ENCODE results near the gene HTR7.

DNA sequence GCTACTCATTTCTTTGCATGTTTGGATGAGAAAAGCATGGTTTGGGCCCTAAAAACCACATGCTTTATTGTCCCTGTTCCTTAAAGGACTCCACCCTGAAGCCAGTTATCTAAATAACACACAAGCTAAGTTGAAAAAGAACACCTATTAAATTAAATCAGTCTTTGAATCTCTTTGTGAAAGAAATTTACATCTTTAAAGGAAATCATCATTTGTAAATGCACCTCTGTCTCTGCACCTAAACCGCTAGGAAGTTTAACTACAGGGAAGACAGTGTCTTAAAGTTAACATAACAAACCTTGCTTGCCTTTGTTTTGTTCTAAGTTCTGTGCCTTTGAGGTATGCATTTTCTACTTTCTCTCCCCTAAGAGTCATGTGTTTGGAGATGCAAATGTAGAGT, 52.6 kb downstream of the HTR7 start:
- TF ChIP-seq, protein P1, sequence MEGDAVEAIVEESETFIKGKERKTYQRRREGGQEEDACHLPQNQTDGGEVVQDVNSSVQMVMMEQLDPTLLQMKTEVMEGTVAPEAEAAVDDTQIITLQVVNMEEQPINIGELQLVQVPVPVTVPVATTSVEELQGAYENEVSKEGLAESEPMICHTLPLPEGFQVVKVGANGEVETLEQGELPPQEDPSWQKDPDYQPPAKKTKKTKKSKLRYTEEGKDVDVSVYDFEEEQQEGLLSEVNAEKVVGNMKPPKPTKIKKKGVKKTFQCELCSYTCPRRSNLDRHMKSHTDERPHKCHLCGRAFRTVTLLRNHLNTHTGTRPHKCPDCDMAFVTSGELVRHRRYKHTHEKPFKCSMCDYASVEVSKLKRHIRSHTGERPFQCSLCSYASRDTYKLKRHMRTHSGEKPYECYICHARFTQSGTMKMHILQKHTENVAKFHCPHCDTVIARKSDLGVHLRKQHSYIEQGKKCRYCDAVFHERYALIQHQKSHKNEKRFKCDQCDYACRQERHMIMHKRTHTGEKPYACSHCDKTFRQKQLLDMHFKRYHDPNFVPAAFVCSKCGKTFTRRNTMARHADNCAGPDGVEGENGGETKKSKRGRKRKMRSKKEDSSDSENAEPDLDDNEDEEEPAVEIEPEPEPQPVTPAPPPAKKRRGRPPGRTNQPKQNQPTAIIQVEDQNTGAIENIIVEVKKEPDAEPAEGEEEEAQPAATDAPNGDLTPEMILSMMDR (IDR thresholded peaks at IDR 0.05; ENCODE audit: insufficient read depth, low read length, poor library complexity, severe bottlenecking): no peak
- TF ChIP-seq EZH2phosphoT487 (conservative IDR thresholded peaks at IDR 0.05; ENCODE audit: low read length): no peak

Measured in SU-DHL-6 (cell line).